GM19239 (cell line): ENCODE results near the gene ENO4.
A peak's percentile ranks its signal among the peaks of the same experiment; 100 is the strongest.

Experiments used
- DNase-seq: peaks from one replicate; pipeline ENCODE4 v3.0.0; 2011; ENCODE audit warnings: low spot score; ENCODE audit not compliant: insufficient read length
- FAIRE-seq: peaks from 2 replicates; lab custom pipeline; 2011; peaks lifted over from hg19 to GRCh38; lab: Jason Lieb, UNC

ENO4 gene, protein sequence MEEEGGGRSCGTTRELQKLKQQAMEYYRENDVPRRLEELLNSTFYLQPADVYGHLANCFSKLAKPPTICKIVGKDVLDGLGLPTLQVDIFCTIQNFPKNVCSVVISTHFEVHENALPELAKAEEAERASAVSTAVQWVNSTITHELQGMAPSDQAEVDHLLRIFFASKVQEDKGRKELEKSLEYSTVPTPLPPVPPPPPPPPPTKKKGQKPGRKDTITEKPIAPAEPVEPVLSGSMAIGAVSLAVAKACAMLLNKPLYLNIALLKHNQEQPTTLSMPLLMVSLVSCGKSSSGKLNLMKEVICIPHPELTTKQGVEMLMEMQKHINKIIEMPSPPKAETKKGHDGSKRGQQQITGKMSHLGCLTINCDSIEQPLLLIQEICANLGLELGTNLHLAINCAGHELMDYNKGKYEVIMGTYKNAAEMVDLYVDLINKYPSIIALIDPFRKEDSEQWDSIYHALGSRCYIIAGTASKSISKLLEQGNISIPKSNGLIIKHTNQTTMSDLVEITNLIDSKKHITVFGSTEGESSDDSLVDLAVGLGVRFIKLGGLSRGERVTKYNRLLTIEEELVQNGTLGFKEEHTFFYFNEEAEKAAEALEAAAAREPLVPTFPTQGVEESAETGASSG

DNA sequence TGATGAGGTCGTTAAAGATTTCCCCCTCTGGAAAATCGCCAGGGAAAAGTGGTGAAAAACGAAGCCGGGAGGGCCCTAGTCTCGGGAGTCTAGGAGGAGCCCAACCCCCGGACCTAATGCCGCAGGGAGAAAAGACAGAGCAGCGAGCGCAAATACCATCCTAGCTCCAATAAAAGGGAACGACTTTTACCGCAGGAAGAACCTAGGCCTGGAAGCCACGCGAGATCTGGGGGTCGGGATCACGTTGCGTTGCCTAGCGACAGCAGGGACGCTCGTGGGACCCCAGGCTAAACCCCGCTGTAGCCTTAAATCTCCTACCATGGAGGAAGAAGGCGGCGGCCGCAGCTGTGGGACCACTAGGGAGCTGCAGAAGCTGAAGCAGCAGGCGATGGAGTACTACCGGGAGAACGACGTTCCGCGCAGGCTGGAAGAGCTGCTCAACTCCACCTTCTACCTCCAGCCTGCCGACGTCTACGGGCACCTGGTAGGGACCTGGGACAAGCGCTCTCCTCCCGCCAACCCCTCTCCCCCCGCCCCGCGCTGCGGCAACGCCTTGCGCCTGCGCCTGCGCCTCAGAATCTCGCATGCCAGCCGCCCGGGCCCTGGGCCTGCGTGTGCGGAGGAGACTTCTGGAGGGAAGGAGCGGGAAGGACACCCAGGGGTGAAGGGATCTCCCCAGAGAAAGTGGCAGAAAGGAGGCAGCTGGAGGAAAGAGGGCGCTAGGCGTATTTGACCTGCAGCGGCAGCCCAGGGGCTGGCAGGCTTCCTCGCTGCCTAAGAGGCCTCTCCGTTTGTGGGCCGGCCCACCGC lies at the start of gene ENO4:
ENO4 (plus strand) TSS at position 252 of the 810 bp plus-strand sequence; CDS start at position 320, 68 bp downstream.
- DNase-seq: peak; percentile 36
- no peak for FAIRE-seq

DNA sequence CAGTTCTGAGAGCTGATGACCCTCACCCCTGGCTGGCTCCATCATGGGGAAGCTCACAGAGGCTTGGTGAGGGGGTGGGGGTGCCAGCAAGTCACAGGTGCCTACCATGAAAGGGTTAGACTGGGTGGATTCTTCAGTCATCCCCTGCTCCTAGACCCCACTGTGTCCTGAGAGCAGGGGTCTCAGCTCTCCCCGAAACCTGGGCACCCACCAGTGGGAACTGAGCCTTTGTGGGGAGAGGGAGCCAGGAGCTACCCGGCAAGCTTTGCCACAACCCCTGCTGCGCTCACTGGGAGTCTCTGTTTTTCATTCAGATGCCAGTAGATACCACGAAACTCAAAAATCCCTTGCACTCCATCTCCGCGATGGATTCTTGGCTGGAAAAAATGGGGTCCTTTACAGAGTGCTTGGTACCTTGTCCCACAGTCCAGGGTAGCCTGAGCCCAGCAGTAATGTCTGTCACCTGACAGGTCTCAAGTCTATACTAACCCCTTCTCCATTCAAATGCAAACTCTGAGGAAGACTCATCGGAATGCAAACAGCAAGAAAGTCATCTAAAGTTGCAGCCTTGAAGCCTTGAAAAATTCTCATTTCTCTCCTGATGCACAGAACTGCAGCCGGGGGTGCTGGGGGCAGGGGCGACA lies 48.9 kb upstream of the ENO4 start:
- DNase-seq: no peak
- no peak for FAIRE-seq

DNA sequence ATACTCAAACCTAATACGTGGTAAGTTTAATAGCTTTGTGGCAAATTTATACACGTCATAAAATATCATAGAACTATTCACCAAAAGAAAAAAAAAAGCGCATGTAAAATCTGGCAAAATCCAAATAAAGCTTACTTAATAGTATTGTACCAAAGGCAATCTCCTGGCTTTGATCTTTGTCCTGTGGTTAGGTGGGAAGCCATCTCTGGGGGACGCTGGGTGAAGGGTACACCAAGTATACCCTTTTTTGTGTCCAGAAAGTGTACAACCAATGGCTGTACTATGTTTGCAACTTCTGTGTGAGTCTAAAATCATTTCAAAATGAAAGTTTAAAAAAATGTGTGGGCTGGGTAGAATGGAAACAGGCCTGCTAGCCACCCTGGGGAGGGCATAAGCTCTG lies 47.6 kb upstream of the ENO4 start:
- FAIRE-seq (no peak), DNase-seq (no peak)

DNA sequence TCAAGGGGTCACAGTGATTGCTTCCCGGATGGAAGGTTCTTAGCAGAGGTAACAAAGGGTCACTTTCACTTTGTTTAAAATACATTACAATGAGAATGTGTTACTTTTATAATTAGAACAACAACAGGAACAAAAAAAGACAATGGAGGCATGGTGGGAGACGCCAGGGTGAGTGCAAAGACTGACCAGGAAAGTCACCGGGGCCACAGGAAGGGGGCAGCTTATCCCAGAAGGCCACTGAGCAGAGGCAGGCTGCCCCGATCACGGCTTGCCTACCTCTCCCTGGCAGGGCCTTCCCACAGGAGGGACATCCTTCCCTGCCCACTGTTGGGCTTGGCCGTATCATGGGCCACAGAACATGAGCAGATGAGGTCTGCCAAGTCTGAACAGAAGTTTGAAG lies 46.8 kb upstream of the ENO4 start:
- DNase-seq (no peak), FAIRE-seq (no peak)

DNA sequence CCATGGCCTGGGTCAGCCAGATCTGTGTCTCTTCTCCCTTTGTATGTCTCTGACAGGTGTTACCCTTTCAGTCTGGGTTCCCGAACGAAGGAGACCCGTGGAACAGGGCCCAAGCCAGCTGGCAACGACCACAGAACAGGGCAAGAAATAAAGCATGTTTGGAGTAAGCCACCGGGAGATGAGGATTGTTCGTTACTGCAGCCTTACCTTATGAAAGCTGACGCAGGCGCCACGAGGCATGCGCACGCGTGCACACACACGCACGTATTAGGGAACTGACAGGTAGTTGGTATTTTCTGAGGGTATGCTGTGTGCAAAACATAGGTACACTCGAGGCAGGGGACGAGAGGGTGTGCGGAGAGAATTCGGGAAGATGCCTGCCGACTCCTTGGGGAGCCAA lies 46.4 kb upstream of the ENO4 start:
- DNase-seq (no peak), FAIRE-seq (no peak)

DNA sequence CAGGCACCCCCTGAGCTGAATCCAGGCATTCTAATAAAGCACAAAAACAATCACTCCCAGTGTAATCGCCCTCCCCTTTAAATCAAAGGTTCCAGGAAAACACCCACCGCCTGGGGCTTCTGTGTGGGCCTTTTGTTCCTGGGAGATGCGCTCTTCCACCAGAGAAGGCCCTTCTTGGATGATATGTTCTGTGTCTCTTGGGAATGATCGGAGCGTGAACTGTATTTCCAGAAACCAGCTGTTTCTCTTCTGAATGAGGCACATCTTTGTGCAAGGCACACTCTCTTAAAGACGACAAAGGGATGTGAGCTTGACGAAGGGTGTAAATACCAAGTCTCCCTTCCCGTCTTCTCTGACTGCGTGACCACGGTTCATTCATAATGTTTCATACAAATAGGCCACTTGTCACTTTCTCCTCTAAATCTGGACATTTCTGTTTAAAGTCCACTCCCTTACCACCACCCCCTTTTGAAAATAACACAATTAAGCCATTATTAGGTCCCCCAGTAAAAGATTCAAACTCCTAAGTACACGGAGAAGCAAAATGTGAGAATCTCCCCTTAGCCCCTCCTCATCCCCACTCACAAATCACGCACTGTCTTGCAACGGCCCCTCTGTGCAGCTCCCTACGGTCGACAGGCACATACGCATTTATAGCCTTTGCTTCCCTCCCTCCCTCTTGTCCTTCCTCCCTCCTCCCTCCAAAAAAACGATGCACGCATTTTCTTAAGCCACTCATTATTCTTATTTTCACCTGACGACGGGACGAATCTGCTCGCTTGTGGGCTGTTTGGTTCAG lies 45.6 kb upstream of the ENO4 start:
- FAIRE-seq (no peak), DNase-seq (no peak)

DNA sequence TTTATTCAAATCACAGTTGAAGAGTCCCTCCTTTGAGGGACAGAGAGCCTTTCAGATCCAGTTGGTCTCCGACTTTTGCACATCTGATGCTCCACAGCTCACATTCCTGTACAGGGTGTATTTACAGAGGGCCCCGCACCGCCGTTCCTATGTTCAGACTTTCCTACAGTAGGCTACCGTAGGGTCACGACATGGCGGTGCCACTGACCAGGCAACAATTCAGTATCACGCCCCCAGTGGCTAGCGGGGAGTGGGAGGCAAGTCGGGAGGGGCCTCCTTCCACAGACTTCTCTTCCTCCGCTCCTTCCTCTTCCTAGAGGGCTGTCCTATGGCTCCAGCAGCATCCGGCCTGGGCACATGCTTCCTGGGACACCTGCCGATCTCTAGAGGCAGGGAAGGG lies 40.6 kb upstream of the ENO4 start:
- DNase-seq (no peak), FAIRE-seq (no peak)

DNA sequence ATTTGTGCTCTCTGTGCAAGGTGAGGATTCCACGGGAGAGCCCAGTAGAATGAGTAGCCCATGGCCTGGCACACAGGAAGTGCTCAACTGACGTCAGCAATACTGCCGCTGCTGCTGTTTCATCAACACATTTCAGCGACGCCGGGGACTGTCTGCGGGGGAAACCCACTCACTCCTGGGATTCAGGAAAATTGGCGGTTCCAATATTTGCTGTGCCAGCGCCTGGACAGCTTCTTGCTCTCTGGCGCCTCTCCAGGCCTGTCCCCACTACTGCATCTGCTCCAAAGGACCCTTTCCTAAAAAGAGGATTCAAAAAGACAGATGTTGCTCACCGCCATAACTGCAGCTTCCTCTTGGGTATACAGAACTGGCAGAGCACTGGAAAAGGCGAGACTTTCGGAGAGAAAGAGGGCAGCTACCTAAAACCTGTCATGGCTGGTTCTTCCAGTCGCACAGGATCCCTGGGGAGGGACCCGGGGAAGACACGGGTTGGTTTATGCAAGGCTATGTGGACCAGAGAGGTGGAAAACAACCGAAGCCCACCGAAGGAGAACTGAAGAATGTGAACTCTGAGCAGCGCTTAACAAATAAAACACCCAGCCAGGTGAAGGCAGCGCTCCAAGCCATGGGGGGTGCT lies 39.7 kb upstream of the ENO4 start:
- FAIRE-seq (no peak), DNase-seq (no peak)

DNA sequence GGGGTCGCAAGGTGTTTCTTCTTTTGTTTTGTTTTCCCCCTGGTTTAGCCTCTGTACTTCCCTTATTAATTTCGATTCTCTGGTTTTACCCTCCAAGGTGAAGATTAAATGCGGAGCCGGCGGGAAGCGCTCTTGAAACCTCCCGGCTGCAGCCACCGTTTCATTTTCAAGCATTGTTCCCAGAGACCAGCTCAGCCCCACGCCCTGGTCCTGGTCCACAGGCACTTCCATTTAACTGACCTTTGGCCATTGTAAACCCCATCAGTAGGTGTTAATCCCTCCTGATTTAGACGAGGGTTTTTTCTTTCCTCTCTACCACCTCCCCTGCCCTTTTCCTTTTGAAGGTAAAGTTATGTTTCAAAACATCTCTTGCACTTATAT lies 39.2 kb upstream of the ENO4 start:
- FAIRE-seq: no peak
- DNase-seq: no peak

DNA sequence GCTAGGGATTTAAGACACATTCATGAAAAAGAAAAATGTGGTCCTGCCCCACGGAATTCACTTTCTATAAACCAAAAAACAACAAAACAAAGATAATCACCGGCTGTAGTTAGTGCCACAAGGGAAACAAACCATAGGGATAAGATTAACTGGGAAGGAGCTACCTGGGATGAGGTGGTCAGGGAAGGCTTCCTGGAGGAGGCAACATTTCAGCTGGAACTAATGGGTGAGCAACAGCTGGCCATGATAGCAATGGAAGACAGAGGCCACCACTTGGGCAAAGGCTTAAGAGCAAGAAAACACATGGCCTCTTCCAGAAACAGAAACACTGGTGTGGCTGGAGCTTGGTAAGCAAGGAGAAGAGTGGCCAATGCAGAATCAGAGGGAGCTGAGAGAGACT lies 38.4 kb upstream of the ENO4 start:
- no peak for FAIRE-seq
- DNase-seq: no peak

DNA sequence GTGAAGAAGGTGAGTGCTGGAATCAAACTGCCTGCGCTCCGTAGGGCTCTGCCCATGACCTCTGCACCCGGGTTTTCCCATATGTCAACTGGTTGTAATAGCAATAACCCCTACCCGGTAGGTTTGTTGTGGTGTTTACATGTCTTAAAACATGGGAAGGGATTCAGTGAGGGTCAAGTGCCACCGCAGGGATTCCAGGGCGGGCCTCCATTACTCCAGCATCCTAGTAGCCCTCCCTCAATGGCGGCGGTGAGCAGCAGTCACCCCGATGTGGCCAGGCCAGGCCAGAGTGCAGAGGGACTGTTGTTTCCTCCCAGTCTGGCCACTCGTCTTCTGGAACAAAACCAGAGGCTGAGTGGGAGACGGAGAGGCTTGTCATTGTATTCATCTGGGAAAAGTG lies 37.6 kb upstream of the ENO4 start:
- DNase-seq: no peak
- no peak for FAIRE-seq

DNA sequence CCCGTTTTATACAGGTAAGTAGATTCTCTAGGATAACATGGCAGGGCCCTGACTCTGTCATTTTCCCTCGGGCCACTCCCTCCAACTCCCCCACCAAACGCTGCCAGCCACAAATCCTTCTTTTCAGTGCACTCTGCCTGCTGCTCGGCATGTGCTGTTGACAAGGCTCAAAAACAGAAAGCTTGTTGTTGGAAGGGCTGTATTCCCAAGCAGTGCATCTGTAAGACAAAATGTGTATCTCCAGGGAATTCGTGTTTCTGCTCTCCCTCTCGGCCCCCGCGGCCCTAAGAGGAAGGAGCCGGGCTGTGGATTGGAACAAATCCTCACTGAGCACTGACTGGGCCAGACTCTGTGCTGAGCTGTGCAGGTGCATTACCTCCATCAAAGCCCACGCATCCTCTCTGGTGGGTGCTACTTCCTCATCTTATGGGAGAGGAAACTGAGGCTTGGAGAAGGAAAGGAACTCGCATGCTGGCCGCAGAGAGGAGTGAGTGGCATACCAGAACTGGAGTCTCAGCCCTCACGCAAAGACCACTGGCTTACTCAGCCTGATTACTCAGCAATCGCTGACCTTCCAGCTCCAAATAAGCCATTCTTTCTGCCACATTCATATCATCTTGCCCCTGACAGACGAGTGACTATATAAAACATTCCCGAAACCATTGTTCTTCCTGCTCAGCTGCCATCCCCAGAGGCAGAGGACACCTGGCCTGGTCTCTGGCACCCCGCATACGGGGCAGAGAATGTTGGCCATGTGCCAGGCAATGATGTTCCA lies 33.5 kb upstream of the ENO4 start:
- FAIRE-seq: no peak
- no peak for DNase-seq

DNA sequence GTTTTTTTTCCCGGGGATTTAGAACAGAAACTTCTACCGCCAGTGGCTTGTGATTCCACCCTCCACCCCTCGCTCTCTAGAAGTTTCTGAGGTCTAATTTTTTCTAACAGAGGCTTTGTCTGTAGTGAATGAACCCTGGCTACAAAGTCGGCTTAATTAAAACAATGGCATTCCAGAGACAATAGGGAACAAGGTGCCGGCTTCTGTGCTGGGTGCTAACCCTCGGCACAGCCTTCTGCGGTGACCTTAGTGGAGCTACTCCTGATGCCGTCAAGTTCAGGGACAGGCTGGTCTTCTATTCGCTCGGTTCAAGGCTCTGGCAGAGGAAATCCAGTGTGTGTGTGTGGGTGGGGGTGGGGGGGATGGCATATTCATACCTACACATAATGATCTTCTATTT lies 32.1 kb upstream of the ENO4 start:
- FAIRE-seq (no peak), DNase-seq (no peak)

DNA sequence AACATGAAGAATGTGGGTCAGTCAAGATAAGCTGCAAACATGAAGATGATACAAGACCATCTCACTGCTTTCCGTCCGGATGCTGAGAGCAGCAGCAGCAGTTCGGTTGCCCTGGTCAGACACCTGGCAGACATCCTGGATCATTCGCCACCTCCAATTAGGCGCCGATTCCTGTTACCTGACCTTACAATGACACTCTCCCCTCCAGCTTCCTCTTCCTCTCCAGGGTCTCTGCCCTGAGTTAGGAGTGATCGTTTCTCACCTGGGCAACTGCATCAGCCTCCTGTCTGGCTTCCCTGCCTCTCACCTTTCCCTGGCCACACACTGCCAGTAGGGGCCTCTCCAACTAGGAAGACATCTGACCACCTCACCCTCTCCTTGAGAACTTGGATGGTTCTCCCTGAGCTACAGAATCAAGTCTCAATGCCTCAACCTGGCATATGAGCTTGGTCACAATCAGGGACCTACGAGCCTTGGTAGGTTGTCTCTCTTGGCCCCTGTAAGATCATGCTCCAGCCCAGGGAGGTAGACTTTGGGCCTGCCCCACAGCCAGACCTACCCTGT lies 31.4 kb upstream of the ENO4 start:
- DNase-seq (no peak), FAIRE-seq (no peak)

DNA sequence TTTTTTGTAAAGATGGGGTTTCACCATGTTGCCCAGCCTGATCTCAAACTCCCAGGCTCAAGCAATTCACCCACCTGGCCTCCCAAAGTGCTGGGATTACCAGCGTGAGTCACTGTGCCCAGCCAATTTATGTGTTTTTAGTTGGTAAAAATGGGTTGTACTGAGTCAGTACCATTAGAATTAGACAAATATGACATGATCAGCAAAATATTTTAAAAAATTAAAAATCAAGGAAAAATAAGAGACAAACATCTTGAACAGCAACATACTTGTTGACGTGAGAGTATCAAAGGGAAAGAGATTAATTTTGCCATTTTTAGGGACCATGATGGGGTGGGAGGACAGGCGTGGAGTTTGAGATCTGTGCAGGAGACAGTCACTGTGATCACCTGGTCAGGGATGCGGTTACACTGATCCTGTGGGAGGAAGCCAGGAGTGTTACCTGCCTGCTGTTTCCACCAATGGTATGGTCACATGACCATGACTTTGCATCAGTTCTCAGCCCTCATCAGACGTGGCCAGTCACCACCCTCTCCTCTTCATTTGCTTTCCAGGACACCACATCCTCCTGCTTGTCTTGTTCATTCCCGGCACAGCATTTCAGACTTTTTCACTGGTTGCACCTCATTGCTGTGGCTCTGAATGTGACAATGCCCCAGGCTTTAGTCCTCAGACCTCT lies 29.2 kb upstream of the ENO4 start:
- DNase-seq: no peak
- FAIRE-seq: no peak

DNA sequence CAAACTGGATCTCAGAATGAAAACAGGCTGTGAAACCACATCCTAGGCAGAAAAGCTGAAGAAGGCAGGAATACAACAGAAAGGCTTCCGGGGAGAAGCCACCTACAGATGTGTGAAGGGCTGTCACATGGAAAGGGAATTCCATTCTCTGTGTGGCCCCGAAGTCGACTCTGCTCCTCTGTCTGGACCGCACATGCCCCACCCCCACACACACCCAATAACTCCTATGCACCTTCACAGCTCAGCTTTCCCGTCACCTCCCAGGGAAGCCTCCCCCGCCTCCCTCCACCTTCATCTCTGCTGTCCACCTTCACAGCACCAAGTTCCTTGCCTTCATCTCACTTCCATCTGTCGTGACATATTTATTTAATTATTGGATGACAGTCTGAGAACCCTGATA lies 23.4 kb upstream of the ENO4 start:
- DNase-seq (no peak), FAIRE-seq (no peak)

DNA sequence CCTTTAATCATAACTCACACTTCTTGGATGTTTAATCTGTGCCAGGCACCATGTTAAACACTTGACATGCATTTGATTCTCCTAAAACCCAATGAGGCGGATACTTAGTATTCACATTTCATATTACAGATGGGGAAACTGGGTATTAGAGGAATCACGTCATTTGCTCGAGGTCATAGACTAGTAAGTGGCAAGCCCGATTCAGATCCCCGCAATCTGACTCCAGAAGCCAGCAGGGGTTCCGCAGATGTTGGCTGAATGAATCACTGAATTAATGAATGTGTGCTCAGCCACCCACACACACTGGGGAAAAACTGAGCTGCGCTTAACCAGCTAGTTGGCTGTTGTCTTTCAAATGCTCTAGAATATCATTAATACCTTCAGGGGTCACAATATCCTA lies 22.5 kb upstream of the ENO4 start:
- FAIRE-seq (no peak), DNase-seq (no peak)

DNA sequence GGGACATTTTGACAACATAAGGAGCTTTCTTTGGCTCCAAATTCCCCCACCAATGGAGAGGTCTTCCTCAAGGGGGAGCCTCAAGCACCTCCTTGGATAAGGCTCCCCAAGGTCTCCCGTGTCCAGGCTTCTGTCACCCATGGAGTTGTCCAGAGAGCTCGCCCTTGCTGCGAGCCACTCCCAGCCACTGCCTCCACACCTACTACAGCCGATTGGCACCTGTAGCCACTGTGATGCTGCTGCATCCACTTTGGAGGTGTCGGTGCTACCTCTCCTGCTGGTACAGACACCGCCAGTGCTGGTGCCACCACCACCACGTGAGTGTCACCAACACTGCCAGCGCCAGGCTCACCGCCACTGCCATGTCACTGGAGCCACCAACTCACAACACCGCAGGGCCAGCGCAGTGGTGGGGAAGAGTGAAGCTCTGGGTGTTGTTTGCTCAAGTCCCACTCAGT lies 22.1 kb upstream of the ENO4 start:
- DNase-seq (no peak), FAIRE-seq (no peak)
